NCI-H748 treated with DMSO at 0.1 percent for 48 hours (cell line): Measurements from ENCODE around the gene TMEM63A.
A peak's percentile ranks its signal among the peaks of the same experiment; 100 is the strongest.

Source experiments
- DNase-seq: peaks from one replicate; lab custom pipeline; 2025; lab: John Stamatoyannopoulos, UW

Gene TMEM63A

DNA sequence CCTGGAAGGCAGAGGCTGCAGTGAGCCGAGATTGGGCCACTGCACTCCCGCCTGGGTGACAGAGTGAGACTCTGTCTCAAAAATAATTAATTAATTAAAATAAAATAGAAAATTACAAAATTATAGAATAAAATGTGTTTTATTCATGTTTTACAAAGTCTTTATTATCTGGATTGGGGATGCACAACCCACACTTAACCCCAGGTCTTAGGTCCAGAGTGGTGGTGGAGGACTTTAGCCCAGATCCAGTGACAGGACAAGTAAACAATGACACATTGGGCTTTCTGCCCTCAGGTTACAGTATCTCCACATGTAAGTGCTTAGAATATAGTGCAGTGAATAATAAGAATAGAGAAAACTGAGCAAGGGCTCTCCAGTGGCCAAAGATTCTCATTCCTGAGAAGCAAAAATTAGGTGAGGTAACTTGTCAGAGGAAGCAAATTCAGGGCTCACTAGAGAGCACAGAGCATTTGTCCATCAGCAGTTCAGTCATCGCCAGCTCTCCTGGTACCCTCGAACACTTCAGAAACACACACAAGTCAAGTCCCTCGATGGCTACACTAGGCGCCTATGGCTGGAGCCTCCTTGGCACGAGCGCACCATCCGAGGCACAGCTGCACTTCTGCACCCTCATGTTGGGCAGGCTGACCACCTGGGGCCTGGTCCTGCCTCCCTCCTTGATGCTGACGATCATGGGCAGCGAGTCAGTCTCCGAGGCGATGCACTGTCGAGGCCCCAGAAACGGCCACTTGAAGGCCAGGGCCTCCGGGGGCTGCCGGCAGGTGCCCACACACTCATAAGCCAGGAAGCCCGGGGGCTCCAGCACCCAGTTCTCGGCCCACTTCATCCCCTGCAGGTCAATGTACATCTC, 4.2 kb upstream of the TMEM63A start:
- no peak for DNase-seq

DNA sequence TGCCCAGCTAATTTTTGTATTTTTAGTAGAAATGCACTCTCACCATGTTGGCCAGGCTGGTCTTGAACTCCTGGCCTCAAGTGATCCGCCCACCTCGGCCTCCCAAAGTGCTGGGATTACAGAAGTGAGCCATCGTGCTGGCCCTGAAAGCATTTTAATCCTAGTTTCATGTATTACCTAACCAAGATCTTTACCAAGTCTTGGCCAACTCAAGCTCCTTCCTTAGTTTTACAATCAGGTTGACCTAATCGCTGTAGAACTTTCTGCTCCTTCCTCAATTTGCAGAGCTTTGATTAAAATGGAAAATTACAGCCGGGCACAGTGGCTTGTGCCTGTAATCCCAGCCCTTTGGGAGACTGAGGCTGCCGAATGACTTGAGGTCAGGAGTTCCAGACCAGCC, 3.2 kb upstream of the TMEM63A start:
- DNase-seq, result no peak

DNA sequence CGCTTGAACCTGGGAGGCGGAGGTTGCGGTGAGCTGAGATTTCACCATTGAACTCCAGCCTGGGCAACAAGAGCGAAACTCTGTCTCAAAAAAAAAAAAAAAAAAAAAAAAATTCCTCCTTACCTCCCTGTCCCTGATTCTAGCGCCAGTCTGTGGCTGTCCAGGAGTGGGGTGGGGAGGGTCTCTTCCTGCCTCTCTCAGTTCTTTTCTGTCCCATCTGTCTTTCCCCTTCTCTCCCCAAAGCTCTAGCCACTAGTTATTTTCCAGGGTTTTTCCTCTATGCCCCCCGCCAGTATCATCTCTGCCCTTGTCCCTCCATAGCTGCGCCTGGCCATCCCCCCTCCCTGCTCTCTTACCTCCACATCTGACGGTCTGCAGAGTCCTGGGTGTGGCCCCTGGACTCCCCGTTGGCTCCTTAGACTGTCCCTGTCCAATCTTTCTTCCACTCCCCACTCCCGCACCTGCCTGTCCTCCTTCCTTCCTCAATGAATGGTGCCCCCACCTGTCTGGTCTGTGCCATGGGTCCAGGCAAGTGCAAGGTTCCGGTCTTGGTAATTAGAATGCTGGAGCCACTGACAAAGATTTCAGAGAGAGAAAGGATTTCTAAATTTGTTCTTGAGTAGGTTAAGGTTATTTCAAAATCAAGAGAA, 1.6 kb upstream of the TMEM63A start:
- DNase-seq, result no peak

DNA sequence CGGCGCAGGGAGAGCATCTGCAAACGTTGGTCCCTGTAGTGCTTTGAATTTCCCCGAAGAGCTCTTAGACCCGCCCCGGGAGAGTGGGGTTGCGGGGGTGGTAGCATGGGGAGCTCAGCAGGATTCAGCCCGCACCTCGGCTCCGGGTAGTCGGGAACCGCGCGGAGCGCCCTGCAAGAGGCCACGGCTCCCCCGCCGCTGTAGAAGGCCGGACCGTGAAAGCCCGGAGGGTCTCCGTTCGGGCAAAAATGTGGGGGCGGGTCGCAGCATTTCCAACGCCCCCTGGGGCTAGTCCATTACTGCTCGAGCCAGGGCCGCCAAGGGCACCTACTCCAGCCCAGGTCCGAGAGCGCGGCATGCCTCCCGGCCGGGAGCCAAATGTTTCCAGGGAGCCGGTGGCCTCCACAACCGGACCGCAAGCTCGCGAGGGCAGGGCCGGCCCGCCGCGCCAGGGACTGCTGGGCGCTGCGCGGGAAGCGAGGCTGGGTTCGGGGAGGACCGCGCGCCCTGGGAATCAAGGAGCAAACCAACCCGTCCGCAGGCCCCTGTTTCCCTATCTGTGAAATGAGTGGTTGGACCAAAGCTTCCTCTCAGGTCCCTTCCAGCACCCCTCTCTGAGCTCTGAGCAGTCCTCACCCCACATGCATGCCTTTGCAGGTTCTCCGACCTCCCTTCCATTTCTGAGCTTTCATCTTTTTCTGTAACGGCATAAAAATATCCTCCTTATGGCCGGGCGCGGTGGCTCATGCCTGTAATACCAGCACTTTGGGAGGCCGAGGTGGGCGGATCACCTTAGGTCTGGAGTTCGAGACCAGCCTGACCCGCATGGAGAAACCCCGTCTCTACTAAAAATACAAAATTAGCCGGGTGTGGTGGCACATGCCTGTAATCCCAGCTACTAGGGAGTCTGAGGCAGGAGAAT, 775 bp upstream of the TMEM63A start:
- no peak for DNase-seq

DNA sequence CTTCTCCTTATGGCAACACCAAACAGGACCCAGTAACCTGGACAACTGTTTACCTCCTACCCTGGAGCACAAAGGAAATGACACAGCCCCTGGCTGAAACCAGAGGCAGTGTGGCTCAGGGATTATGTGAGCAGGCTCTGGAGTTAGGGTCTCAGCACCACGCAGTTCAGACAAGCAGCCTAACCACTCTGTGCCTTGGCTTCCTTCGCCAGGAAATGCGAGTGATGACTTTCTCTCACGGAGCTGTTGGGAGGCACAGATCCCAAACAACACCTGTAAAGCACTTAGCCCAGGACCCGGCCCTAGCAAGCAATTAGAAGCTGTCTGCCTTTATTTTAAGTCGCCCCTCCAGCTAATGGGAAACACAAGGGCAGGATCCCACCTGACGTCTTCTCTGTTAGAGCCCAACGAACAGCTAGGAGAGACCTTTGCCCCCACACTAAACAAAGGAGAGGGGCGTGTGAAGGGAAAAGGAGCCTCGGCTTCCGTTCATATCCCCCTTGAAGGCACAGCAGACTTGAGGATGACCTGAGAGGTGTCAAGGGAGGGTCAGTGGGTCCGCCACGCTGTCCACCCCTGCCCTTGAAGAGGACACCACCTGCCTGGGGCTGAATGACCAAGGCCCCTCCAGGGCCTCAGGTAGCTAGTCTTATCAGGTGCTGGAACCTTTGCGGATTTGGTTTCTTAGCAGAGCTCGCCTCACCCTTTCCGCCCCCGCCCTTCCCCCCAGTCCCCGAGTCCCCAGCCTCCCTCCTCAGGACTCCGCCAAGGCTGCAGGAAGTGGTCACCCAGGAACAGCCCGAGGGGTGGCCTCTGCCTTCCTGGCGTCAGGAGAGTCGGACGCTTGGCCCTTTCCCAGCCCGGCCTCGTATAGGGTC, 860 bp downstream of the TMEM63A start:
- DNase-seq, result no peak

DNA sequence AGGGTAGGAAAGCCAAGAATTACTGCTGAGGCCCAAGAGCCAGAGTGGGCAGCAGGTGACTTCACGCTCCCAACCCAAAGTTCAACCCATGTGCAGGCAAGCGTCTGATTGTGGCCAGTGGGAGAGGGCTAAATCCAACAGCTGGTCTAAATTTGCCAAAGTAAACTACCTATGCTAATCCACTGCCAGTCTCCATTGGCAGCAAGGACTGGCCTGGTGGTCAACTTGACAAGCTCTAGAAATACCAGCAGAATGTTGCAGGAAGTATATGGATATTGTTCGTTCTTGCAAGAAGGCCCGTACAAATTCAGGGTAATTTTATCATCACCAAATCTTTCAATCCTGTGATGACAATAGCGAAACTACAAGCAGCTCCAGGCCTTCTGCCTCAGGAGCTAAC, 1.5 kb downstream of the TMEM63A start:
- DNase-seq, result no peak

DNA sequence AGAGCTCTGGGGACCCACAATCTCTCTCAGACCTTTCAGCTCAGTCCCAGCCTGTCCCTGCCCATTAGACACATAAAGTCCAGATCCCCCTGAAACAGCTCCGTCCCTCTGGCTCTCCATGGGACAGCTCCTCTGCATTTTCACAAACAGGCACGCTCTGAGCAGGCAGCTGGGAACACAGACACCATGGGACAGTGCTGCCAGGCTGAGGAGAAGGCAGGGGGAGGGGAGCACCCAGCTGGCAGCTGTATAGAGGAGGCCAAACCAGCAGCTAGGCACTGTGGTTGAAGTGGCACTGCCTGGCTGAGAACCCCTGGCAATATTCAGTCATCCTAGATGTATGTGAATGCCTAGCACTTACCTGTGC, 2.0 kb downstream of the TMEM63A start:
- DNase-seq, result no peak

DNA sequence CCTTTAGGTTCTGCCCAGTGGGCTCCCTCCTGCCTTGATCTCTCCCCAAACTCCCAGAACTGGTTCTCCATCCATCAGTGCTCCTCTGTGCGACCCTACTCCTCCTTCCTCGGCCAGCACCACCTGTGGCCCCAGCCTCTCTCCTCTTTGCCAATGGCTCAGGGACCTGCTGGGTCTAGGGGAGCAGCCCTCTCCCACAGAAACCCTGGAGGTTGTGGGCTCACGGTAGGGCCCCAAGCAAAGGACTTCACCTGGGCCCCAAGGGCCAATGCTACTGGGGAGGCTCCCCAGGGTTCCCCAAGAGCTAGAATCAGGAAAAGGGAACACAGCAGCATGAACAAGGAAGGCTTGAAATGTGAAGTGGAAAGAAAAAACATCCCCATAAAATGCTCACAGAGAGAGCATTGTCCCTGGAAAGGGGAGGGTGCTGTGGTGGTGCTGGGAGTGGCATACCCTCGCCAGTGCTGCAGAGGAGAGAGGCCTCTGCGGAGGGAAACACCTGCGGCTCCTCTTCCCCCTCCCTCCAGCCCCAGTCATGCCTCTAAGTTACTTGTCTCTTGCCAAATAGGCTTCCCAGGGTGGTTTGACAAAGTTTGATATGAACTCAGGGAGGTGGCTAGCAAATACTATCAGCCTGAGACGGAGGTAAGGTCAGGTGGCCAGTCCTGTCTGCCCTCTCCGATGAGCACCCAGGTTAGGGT, 2.5 kb downstream of the TMEM63A start:
- no peak for DNase-seq

DNA sequence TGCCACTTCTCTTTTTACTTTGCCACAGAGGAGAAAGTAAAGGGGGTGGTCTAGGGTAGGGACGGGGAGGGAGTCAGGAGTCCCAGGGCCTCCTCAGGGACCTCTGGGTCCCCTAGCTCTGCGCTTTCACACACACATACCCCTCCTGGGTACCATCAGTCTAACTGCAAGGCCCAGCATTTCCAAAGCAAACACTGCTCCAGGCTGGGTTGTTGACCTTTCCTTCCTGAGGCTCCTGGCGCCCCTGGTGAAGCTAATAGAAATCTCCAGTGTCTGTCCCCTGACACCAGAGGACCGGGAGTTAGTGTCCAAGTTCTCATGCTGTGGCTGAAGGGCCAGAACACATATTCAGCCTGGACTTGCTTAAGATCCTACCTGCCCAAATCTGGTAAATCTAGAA, 3.9 kb downstream of the TMEM63A start:
- no peak for DNase-seq

DNA sequence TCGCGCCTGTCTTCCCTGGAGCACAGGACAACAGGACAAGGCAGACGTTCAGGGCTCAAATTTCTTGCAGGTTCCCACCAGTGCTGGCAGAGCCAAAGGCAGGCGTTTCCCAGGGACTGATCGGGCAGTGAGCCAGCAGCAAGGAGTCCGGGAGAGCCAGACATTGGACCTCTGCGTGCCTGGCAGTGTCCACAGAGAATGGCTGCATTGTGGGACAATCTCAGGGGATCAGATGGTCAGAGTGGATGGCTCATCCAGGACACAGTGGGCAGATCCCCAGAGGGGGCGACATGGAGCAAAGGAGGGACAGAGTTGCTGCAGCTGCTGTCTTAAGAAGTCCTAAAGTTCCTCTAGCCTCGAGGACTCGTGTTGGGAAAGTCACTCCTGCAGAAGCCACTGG, 4.6 kb downstream of the TMEM63A start:
- DNase-seq, result no peak

DNA sequence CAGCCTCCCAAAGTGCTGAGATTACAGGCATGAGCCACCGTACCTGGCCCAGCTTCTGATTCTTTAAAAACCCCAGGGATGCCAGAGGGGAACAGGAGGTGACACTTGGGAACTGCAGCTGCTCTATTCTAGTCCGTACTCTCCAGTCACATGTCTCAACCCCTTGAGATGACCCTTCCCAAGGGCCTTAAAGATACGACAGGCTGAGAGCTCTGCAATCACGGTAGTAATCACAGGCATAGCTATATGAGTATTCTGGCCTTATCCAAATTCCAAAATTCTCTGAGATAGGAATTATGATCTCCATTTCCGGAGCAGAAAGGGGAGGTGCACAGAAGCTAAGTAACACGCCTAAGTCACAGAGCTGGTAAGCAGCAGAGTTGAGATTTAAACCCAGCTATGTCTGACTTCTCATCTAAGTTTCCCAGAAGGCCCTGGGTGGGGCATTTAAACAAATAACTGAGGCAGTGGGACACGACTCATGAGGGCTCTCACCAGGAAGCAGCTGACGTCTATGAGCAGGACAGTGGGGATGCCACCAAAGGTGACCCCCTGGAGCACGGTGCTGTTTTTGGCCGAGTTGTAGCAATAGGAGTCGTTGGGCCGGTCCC, 5.2 kb downstream of the TMEM63A start:
- no peak for DNase-seq

DNA sequence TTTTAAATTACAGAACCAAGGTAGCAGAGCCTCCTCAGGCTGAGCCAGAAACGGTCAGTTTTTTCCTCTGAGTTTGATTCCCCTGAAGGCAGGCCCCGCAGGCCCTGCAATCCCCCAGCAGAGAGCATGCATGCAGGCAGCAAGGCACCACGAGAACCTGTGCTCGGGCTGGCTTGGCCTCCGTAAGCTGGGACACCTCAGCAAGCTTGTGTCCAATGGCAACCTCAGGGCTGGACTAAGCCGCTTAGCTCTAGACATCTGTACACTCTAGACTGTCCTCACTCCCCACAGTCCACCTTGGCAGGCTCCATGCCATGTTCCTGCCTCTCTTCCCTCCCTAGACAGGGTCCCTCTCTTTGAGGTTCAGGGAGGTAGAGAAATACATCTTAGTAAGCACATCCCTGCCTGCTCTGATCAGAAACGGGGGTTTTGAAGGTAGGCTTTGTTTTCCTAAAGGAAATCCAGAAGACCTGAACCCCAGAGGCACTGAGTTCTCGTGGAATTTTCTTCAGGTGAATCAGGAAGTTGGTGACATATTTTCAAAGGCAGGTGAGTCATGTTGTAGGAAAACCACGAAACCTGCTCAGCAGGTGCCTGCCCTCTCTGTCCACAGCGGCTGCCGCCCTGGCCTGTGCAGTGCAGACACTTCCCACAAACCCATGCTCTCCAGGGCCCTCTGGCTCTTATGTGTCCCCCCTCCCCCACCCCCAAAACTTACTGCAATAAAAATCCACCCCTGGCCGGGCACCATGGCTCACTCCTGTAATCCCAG, 7.0 kb downstream of the TMEM63A start:
- no peak for DNase-seq

DNA sequence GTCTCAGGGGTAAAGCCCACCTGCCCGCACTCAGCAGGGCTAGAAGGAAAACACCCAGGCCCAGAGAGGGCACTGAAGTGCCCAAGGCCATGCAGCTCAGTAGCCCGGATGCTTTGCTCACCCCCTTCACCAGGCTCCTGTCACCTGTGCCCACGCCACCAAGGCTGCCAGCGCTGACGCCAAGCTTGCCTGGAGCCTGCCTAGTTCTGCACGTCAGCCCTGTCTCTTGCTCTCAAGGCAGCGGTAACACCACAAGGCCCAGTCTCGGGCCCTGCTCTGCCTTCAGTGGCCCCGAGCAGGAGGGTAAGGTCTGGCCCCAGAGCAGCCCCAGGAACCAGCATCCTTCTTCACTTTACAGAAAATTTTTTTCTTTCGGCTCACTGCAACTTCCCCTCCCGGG, 7.7 kb downstream of the TMEM63A start:
- DNase-seq, result no peak

DNA sequence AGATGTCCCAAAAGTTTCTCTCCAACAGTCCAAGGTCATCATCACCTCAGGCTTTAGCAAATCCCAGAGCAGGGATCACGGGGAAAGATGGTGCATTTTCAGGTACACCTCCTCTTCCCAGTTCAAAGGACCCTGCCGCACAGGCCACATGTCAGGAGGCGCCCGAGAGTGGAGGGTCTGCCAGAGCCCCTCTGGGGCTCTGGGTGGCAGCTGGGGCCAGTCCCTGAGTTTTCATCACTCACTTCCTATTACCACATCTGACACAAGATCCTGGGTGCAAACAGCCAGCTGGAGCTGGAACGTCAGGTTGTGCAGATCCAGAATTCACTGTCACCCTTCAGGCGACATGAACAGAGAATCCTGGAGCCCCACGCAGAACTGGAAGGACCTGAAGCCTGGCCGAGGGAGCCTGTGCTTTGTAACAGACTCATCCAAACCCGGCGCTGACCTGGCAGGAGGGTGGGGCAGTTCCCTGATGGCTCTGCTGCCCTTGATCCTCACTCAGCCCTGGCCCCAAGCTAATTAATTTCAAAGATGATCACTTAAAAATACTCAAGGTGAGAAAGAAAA, 8.8 kb downstream of the TMEM63A start:
- DNase-seq, result no peak

DNA sequence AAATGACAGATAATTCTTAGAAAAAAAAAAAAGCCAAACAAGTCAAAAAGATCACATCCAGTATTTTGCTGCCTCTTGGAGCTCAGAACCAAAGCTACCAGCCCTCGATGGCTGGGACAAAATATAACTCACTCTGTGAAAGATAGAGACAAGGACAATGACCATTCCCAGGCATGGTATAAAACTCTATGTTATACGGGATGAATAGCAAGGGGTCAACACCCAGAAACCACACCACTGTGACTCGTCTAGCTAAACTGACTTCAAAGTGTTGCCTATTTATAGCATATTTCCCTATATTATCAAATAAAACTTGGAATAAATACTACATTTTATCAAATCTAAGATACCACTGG, 10.1 kb downstream of the TMEM63A start:
- DNase-seq, result no peak

DNA sequence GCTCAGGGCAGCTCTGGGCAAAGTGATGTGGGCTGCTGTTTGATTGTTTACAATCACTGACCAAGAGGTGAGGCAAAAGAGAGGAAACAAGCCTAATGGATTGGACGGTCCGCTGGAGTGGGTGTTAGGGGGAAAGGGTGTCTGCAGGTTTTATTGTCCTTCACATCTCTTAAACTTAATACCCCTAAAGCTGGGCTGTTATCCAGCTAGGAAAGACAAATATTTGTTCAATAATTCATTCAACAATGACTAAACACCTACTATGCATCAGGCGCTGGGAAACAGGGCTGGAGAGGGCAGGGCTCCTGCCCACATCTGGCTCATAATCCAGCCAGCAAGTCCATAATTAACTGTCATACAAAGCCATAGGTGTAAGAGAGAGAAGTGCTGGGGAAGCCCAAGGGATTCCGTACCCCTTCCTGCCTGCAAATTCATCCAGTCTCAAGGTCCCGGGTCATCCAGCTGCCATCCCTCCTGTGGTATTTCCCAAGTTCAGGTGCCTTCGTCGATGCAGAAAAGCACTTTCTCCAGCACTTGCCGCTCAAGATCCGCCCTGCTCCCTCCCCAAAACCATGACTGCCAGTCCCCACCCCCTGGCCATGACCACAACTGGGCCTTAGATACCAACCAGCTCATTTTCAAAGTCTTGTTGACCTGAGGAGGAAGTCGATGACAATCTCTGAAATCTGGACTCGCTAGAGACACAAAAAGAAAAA, 10.7 kb downstream of the TMEM63A start:
- peak; percentile 93 for DNase-seq

DNA sequence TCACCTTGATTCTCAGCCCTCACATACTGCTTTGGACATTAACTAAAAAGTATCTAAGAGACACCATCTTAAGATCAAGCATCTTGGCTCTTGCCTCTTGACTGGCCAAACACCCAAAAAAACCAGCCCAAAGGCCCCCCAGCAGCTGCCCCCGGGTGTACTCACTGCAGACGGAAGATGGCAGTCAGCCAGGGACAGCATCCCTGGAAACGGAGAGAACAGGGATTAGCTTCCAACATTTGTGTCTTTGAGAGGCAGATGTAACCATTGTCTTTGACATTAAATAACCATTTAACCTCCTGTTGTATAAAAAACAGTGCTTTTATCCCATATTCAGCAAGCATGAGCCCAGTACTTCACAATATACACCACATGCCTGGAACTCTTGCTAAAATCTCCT, 11.3 kb downstream of the TMEM63A start:
- no peak for DNase-seq

DNA sequence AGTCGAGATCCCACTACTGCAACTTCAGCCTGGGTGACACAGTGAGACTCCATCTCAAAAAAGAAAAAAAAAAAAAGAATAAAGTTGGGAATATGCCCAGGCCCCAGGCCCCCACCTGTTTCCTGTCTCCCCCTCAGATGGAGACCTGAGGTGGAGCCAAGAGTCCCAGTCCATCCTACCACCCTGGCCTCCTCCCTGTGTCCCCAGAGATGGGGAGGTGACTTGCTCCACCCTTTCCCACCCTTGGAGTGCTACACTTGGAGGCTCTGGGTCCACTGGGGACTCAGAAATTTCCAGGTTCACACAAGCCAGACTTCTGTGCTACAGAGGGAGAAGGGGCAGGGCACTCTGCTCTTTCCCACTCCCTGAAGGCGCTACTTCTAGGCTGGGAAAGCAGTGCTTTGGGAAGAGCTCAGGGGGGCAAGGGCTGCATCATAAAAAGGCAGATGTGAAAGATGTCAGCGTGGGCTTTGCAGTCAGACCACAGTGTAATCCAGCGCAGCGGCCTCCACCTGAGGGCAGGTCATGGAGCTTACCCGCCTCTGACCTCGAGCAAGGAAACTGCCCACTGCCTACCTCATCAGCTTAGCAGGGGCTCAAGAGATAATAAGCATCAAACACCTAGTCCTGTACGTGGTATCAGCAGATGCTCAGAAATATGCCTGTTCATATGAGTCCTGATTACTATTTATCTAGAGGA, 13.4 kb downstream of the TMEM63A start:
- no peak for DNase-seq
